Mucosa of descending colon (tissue), 3 donors: ENCODE data around the gene IL1RL1. TPM values are rescaled to one million over a fixed set of nuclear protein-coding genes. Genes with fewer than 3 reads are reported as not detected.

ENCODE experiments used
- ATAC-seq: fragments of 200-7000 bp; cut with Tn5 transposase; one replicate; pipeline ENCODE4 v1.9.1; 2020; ENCODE audit warnings: mild to moderate bottlenecking, moderate library complexity
- DNase-seq, 3 donors: peaks; one replicate each; pipeline ENCODE4 v3.0.0-alpha.2; 2020
- H3K36me3 ChIP-seq: fragments of 200-600 bp; one replicate; pipeline ENCODE4 v1.8.0; 2021; ENCODE audit warnings: low read depth, mild to moderate bottlenecking
- H3K4me1 ChIP-seq: fragments of 200-600 bp; one replicate; pipeline ENCODE4 v1.8.0; 2021; ENCODE audit warnings: low read depth, mild to moderate bottlenecking
- H3K4me3 ChIP-seq: fragments of 200-600 bp; one replicate; pipeline ENCODE4 v1.8.0; 2021; ENCODE audit warnings: mild to moderate bottlenecking
- H3K9me3 ChIP-seq: fragments of 200-600 bp; one replicate; pipeline ENCODE4 v1.8.0; 2021; ENCODE audit warnings: mild to moderate bottlenecking
- intact Hi-C, 2 donors: fragments of 100-400 bp; cut with DNase I in 1 of 2; cut with micrococcal nuclease in 1 of 2; formaldehyde crosslinking; loops; one replicate each; pipeline versions ENCODE4 v1.11.0 to v1.11.1; 2022; cut with DNase I, micrococcal nuclease
- total RNA-seq, 3 donors: library from RNA; stranded (reverse); fragmentation: NEBNext Ultra II Directional in 2 of 3; extraction: Animal tissue kit (Norgen Biotek cat#: 25700) in 2 of 3; gene quantifications; one replicate each; pipeline versions ENCODE4 v1.2.1 to v1.2.4, GENCODE V29; 2021 to 2023
- TF ChIP-seq, protein P1 (sequence below): fragments of 200-600 bp; IDR thresholded peaks from one replicate; pipeline ENCODE4 v1.8.0; 2022; ENCODE audit warnings: antibody characterized with exemption, mild to moderate bottlenecking
- donor health status: DM: no; HTN: no; CAD: no; lungs with moderate emphysema.
- donor health status: DM: no; HTN: no; CAD: no.
- donor health status: DM: no; HTN: yes; CAD: no.

The IL1RL1 gene
- total RNA-seq, 3 donors from 2014 or later = 0.93 to 7.1 (median 5.9) TPM

DNA sequence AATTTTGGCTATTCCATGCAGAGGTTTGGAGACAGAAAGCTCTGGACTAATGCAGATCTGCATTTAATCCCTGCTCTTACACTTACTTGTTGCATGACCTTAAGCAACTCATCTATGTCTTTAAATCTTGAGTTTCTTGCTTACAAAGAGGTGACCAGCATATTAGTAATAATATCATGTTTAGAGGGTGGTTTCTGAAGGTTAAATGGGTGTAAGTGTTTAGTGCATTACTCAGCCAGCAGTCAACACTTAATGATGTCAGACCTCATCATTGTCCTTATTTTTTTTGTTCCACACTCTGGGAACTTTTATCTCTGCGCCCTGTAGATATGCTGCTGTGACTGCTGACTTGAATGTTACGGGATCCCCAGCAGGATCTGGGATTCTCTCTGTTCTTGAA, 1.7 kb downstream of the IL1RL1 start:
- Histone ChIP-seq H3K4me1 (no peaks in the 10 kb centered on the region), H3K9me3 (no peaks in the 10 kb centered on the region), H3K36me3 (no peaks in the 10 kb centered on the region), H3K4me3 (no peak overlapping the region)
- intact Hi-C loops = no loop called here
- TF ChIP-seq, protein P1, sequence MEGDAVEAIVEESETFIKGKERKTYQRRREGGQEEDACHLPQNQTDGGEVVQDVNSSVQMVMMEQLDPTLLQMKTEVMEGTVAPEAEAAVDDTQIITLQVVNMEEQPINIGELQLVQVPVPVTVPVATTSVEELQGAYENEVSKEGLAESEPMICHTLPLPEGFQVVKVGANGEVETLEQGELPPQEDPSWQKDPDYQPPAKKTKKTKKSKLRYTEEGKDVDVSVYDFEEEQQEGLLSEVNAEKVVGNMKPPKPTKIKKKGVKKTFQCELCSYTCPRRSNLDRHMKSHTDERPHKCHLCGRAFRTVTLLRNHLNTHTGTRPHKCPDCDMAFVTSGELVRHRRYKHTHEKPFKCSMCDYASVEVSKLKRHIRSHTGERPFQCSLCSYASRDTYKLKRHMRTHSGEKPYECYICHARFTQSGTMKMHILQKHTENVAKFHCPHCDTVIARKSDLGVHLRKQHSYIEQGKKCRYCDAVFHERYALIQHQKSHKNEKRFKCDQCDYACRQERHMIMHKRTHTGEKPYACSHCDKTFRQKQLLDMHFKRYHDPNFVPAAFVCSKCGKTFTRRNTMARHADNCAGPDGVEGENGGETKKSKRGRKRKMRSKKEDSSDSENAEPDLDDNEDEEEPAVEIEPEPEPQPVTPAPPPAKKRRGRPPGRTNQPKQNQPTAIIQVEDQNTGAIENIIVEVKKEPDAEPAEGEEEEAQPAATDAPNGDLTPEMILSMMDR = no peak
- ATAC-seq (no peak), DNase-seq (no peak)

DNA sequence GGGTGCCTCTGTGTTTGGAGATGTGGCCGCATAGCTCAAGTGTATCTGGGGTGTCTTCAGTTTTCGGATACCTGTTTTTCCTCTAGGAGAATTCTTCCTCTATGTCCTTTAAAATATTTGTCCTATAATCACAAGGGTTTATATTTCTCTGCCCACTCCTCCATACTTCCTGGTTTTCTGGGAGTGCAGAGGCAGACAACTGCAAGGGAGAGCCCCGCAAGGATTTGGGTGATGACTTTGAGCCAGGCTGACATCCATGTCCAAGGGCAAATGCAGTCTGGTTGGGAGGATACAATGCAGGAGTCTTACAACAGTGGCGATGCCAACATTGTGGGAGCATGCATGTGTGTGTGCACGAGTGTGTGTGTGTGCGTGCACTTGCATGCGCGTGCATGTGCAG, 2.1 kb downstream of the IL1RL1 start:
- intact Hi-C loops = no loop called here
- H3K9me3 ChIP-seq = no peaks in the 10 kb centered on the region
- H3K4me1 ChIP-seq = no peaks in the 10 kb centered on the region
- no peak for ATAC-seq
- no peak overlapping the region for H3K4me3 ChIP-seq
- TF ChIP-seq, protein P1 = no peak
- no peak for DNase-seq
- H3K36me3 ChIP-seq = no peaks in the 10 kb centered on the region

DNA sequence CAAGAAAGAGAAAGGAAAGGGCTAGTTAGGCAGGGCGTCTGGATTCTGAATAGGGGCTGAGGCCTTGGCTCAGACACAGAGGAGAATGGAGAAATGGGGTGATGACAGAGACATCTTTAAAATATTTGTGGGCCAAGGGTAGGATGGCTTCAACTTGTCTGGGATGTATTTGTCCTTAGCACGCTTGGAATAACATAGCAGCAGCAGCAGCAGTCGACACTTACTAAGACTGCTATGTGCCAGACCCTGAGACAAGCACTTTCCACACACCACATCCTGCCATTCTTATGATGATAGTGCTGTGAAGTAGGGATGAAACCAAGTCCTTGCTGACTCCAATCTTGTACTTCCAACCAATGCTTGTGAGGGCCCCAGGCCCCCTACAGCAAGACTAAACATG, 2.6 kb downstream of the IL1RL1 start:
- ATAC-seq (no peak), DNase-seq (no peak)
- H3K4me3 ChIP-seq = no peak overlapping the region
- no peaks in the 10 kb centered on the region for H3K36me3 ChIP-seq
- H3K9me3 ChIP-seq = no peaks in the 10 kb centered on the region
- H3K4me1 ChIP-seq = no peaks in the 10 kb centered on the region
- intact Hi-C loops = no loop called here
- TF ChIP-seq, protein P1 = no peak

DNA sequence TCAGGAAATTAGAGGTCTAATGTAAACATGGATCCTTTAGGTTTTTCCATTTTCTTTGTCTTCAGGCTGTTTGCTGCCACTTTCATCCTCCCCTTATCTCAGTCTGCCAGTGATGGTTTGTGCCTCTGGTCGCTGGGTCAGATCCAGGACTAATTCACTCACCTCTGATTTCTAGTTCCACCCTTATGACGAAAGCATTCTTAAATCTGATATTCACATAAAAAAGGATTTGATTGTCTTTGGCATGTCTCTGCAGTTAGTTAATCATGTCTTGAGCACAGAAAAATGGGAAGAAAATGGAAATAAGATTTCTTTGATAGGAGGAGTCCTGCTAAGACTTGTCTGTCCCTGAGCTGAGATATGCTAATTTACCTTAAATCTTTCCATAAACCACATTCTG, 4.6 kb downstream of the IL1RL1 start:
- ATAC-seq (no peak), DNase-seq (no peak)
- Histone ChIP-seq H3K4me3 (no peak overlapping the region), H3K36me3 (no peaks in the 10 kb centered on the region), H3K9me3 (no peaks in the 10 kb centered on the region), H3K4me1 (no peaks in the 10 kb centered on the region)
- TF ChIP-seq, protein P1 = no peak
- intact Hi-C loops = no loop called here

DNA sequence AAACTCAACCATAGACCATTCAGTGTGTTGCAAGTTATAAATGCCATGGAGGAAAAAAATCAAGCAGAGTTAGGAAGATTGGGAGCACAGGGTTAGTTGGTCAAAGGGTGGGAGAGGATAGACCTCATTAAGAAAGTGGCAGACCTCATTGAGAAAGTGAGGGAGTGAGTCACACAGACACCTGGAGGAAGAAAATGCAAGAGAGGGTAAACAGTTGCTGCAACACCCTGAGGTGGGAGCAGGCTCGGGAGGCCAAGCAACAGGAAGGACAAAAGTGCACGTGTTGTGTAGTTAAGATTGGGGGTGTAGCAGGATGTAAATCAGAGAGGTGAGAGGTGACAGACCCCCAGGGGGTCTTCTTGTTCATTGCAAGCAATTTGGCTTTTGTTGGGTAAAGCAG, 6.4 kb downstream of the IL1RL1 start:
- intact Hi-C loops = no loop called here
- TF ChIP-seq, protein P1 = no peak
- H3K4me1 ChIP-seq = no peaks in the 10 kb centered on the region
- no peaks in the 10 kb centered on the region for H3K36me3 ChIP-seq
- H3K9me3 ChIP-seq = no peaks in the 10 kb centered on the region
- DNase-seq (no peak), ATAC-seq (peak; percentile 55)
- H3K4me3 ChIP-seq = no peak overlapping the region

DNA sequence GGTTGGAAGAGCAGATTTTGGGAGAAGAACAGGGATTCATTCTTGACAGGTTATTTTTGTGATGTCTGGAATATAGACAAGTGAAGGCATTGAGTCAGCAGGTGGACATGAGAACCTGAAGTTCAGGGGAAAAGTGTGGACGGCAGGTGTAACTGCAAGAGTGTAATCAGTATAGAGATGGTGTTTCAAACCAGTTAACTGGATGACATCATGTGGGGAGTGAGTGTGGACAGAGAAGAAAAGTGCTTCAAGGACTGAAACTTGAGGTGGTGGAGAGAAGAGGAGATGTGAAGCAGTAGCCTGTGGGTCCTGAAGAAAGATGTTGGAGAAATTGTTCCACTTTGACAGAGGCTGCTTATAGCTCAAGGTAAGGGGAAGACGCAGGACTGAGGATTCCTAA, 7.1 kb downstream of the IL1RL1 start:
- intact Hi-C loops = no loop called here
- no peak overlapping the region for H3K4me3 ChIP-seq
- TF ChIP-seq, protein P1 = no peak
- no peaks in the 10 kb centered on the region for H3K4me1 ChIP-seq
- ATAC-seq (no peak), DNase-seq (no peak)
- H3K36me3 ChIP-seq = no peaks in the 10 kb centered on the region
- H3K9me3 ChIP-seq = no peaks in the 10 kb centered on the region
